ENCODE data around the gene EPHB1.

Gene EPHB1

DNA sequence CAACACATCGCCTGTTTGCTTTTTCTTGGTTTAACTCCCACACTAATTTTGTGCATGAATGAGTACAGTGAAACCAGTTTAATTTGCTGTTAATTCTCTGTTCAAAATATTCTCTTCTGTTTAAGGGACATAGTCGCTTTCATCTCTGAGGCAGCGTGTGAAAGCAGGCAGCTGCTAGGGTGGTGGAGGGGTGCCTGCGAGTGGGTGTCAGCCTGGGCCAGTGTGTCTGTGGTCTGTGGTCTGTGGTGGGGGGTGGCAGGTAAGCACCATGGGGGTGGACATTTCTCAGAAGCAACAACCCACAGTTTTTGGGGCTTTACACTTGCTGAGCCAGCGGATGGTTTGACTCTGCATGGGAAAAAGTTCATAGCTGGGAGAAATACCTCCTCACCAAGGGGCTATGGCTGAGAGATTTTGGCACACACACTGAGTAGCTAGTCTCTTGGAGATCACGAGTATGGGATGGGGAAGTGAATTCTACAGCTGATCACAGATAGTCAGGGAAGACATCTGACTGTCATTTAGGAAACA is 109.2 kb downstream of the EPHB1 start:
- H3K27ac ChIP-seq, result no peak overlapping the region
- TF ChIP-seq, protein P1, sequence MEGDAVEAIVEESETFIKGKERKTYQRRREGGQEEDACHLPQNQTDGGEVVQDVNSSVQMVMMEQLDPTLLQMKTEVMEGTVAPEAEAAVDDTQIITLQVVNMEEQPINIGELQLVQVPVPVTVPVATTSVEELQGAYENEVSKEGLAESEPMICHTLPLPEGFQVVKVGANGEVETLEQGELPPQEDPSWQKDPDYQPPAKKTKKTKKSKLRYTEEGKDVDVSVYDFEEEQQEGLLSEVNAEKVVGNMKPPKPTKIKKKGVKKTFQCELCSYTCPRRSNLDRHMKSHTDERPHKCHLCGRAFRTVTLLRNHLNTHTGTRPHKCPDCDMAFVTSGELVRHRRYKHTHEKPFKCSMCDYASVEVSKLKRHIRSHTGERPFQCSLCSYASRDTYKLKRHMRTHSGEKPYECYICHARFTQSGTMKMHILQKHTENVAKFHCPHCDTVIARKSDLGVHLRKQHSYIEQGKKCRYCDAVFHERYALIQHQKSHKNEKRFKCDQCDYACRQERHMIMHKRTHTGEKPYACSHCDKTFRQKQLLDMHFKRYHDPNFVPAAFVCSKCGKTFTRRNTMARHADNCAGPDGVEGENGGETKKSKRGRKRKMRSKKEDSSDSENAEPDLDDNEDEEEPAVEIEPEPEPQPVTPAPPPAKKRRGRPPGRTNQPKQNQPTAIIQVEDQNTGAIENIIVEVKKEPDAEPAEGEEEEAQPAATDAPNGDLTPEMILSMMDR (conservative IDR thresholded peaks at IDR 0.05), result no peak
- TF ChIP-seq ZFX (IDR thresholded peaks at IDR 0.05), result no peak

DNA sequence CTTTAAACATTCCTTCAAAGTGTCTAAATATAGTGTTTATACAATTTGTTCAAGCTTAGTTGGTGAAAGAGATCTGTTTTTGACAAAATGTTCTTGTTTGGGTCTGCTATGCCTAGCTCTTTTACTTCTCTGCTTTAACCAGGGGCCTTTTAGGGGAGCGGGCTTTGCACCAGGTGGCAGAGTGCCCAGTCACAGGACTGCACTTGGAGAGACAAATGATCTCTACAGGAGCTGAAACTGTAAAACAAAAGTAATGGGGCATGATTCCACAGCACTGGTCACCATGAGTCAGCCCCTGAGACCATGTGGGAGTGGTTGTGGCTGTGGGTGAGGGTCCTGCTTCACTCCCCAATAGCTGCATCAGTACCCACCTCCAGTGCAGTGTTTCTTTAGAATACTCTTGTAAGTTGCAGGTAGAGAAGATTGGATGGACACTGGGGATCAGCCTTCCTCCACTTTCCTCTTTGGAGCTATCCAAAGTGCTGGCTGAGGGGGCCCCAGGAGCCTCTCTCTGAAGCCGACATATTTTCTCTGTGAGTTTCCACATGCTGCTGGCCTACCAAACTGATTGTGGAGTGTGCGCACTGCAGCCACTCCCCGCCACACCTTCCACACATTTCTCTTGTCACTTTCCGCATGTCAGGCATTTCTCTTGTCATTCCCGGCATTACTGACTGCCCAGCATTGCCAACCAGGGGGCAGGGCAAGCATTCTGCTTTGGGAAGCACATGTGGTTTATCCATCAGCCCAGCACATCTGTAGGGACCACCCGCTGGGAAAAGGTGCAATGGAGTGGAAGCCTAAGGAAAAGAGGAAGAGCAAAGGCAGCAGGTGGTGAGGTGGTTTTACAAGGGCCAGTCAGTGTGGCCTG is 110.0 kb downstream of the EPHB1 start:
- TF ChIP-seq, protein P1 (conservative IDR thresholded peaks at IDR 0.05), result no peak
- TF ChIP-seq ZFX (IDR thresholded peaks at IDR 0.05), result no peak

DNA sequence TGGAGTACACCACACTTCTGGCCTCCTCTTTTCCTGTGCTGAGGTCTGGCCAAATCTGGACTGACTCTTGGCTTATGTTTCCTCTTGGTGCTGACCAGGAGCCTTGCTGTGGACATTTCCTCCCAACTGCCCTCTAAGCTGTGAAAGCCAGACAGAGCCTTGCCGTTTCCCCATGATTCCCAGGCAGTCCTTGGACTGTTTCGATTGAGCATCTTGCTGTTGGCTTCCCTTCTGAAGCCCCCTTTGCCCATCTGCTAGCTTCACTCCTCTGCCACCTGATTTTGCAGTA is 110.5 kb downstream of the EPHB1 start:
- TF ChIP-seq ZFX (IDR thresholded peaks at IDR 0.05), result no peak
- TF ChIP-seq, protein P1 (conservative IDR thresholded peaks at IDR 0.05), result no peak
- H3K27ac ChIP-seq, result no peak overlapping the region

More for the DNA sequence above, 110.0 kb downstream of the EPHB1 start:
- no peak overlapping the region for H3K27ac ChIP-seq

DNA sequence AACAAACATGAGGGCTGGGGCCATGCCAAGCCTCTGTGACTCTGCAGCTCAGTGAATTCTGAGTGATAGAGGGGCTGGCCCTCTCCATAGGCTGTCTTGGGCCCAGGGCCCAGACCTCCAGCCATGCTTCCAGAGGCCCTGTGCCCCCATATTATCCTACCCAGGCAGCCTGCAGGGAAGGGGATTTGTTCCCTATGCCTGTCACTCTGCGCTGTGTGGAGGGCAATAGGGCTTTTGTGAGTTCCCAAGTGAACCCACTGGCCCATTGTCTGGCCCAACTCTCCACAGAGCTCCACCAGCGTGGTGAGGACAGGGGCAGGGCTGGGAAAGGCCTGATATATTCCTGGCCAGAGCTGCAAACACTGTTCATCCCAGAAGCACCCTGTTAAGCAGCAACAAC is 113.2 kb downstream of the EPHB1 start:
- H3K27ac ChIP-seq, result no peak overlapping the region
- TF ChIP-seq, protein P1 (conservative IDR thresholded peaks at IDR 0.05), result no peak
- TF ChIP-seq ZFX (IDR thresholded peaks at IDR 0.05), result no peak

DNA sequence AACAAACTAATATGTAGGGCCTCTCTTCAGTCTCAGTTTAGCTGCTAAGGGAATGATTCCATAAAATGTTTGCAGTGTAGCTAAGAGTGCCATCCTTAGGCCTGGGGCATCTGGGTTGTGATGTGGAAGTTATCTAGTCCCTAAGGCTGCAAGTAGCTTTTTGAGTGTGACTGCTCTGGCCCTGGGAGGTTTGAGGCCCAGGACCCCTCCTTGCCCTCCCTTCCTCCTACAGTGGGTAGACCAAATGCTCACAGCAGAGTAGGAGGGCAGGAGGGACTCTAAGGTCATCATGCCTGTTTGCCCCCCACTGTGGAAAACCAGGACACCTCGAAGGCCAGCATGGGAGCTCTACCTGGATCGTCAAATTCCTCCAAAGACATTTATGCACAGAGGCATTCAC is 115.0 kb downstream of the EPHB1 start:
- TF ChIP-seq ZFX (IDR thresholded peaks at IDR 0.05), result no peak
- TF ChIP-seq, protein P1 (conservative IDR thresholded peaks at IDR 0.05), result no peak
- no peak overlapping the region for H3K27ac ChIP-seq

DNA sequence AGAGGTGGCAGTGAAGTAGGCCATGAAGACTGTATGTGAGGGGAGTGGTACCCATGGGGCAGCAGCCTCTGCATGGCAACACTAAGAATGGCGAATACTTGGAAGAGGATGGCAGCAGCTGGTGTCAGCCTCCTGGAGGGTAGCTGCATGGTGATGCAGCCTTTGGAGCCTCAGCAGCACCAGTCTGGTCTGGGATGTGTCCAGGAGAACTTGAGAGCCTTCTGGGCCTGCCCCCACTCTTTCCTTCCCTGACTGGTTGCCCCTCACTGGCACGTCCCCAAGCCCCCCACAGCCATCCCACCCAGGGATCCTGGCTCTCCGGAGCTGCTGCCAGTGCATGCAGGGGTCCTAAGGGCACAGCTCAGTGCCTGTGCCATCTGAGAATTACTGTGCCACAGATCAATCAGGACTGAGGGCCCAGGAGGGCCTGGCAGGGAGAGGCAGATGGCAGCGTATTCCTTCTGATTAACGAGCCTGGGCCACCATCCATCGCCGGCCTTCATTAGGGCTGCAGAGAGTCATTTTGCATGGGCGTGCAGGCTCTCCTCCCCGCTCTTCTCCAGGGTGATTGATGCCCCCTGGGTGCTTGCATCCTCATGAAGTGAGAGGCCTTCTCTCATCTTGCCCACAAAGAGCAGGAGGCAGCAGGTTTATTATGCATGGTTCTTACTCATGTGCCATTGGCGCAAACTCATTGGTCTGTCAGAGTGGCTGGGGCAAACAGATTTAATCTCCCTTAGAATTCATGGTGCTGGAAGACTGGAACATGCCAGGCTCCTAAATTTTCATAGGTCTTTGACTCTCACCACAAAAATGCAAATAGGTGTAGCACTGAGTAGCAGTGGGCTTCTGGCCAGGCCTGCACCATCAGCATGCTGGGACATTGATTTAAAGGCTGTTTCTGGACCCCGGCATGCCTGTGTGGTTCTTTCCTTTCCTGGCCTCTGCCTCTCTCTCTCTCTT is 116.8 kb downstream of the EPHB1 start:
- H3K27ac ChIP-seq, result no peak overlapping the region
- no peak for TF ChIP-seq ZFX (IDR thresholded peaks at IDR 0.05)

DNA sequence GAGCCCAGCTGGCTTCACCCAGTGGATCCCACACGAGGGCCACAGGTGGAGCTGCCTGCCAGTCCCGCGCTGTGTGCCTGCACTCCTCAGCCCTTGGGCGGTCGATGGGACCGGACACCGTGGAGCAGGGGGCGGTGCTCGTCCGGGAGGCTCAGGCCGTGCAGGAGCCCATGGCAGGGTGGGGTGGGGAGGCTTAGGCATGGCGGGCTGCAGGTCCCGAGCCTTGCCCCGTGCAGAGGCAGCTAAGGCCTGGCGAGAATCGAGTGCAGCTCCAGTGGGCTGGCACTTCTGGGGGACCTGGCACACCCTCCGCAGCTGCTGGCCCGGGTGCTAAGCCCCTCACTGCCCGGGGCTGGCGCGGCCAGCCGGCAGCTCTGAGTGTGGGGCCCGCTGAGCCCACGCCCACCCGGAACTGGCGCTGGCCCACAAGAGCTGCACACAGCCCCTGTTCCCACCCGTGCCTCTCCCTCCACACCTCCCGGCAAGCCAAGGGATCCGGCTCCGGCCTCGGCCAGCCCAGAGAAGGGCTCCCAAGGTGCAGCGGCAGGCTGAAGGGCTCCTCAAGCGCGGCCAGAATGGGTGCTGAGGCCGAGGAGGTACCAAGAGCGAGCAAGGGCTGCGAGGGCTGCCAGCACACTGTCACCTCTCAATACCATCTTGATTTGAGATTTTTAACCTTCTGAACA is 121.4 kb downstream of the EPHB1 start:
- no peak overlapping the region for H3K27ac ChIP-seq
- TF ChIP-seq, protein P1 (conservative IDR thresholded peaks at IDR 0.05), result no peak
- no peak for TF ChIP-seq ZFX (IDR thresholded peaks at IDR 0.05)

Measured in C4-2B (cell line).